HG02798 (cell line): Measurements from ENCODE around the gene SULT1A2.
"Not testable (repeated sequence)": the region's sequence is repeated elsewhere in the genome, so short reads cannot be mapped to it uniquely, and the experiment has no call there.

Source experiments
- ATAC-seq: cut with Tn5 transposase; IDR thresholded peaks from one replicate; pipeline ENCODE4 v1.9.1; 2021; ENCODE audit warnings: mild to moderate bottlenecking; ENCODE audit not compliant: unreplicated experiment, poor library complexity

Gene SULT1A2

DNA sequence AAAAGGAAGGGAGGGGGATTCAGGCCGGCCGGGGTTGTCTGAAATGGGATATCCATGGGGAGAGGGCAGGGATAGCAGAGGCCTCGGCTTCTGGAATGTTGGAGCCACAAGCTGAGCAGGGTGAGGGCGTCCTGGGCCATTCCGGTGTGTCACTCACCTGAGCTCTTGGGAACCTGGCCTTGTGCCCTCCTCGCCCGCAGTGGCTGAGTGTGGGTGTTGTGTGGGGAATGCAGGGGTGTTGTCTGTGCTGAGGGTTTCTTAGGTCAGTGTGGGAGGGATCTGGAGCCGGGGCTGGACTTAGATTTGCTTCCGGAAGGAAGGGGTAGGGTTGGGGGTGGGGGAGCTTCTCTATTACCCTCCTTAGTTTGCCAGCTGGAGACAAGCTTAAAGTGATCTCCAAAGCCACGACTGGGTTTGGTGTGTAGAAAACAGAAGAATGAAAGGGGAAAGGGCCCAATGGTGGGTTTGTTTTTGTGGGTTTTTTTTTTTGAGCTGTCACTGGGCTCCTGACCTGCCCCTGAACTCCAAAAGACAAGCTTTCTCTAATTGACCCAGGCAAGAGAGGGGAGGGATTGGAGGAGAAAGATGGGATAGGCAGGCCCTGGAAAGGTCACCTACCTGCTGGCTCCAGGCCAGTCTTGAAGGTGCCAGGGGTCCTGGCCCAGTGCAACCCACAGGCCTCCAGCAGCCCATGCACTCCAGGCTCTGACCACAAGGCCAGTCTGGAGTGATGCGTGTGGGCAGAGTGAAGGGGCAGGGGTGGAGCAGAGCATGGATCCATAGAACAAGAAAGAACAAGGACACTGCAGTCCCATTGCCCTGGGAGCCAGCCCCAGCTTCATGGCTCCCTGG is at the start of gene SULT1A2:
SULT1A2 (minus strand) TSS at position 211 of the 852 bp plus-strand sequence. CDS start 1,120 bp downstream, outside the sequence.
- ATAC-seq: no peak

DNA sequence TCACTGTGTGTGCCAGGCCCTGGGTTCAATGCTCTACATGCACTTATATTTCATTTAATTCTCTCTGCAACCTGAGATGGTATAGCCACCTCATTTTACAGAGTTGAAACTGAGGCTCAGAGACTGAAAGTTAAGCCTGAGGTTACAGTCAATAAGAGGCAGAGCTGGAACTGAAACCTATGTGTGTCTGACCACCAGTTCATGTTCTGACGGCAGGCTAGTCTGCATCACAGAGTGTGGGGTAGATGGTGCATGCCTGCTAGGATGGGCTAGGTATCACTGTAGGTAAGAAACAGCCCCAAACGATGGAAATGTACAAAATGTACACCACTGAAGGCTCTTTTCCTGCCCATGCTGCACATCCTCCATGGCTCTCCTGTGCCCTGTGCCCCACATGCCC is 43.1 kb upstream of the SULT1A2 start:
- ATAC-seq: not testable (repeated sequence)

DNA sequence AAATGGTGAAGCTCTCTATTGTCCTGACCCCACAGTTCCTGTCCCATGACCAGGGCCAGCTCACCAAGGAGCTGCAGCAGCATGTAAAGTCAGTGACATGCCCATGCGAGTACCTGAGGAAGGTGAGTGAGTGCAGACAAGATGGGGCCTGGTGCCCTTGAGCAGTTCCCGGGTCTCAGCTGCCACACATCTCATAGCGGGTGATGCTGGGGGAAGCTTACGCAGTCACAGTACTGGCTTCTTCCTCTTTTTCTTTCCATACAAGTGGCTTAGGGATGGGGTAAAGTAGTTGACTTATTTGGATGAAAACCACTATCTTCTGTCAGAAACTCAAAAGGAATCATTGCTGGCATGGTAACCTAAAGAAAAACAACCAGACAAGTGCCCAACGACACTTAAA is 41.5 kb upstream of the SULT1A2 start:
- not testable (repeated sequence) for ATAC-seq

DNA sequence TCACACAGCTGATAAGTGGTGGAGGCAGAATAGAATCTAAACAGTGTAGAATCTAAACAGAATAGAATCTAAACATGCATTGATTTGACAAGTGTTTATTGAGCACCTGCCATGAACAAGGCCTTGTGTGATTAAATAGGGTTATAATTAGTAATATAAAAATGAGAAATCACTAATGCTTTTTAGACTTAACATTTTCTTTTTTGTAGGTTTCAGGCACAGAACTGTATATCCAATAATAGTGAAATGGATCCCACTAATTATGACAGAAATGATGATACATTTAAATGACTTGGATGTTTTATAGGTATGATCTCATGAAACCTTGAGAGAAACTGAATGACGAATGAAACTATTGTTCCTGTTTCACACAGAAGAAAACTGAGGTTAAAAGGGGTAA is 40.9 kb upstream of the SULT1A2 start, which contains the start of gene NPIPB8:
NPIPB8 (plus strand) TSS at position 301 of the 400 bp plus-strand sequence. CDS start 296 bp downstream, outside the sequence.
- ATAC-seq: not testable (repeated sequence)

DNA sequence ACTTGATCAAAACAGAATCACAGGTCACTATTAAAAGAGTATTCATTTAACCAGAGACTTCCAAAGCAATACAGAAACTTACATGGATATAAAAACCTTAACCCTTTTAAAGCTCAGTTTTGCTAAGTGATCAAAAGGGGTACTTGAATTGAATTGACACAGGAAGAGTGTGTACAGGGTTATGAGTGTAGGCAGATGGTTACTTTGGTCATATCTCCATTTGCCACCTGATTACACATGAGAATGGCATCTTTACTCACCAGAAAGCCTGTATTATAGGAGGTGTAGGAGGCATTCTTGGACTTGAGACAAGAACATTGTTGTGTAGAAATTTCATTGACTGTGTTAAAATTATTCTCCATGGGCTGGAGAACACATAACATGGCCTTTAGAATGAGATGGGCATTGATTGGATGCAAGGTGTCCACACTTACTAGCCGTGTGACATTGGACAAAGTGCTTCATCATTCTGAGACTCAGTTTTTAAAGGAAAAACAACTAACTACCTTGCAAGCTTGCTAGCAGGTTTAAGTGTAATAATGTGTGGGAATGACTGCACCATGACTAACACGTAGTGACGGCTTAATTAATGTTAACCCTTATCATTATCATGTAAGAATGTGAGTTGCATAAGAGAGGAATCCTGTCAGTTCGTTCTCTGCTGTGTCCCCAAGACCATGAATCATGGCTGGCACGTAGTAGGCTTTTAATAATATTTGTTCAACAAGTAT is 39.4 kb upstream of the SULT1A2 start:
- not testable (repeated sequence) for ATAC-seq

DNA sequence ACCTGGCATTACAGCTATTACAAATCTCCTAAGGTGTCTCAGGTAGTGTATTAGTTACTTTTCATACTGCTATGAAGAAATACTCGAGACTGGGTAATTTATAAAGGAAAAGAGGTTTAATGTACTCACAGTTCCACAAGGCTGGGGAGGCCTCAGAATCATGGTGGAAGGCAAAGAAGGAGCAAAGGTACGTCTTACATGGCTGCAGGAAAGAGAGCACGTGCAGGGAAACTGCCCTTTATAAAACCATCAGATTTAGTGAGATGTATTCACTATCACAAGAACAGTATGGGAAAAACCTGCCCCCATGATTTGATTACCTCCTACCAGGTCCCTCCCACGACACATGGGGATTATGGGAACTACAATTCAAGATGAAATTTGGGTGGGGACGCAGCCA is 34.1 kb upstream of the SULT1A2 start:
- ATAC-seq: not testable (repeated sequence)

DNA sequence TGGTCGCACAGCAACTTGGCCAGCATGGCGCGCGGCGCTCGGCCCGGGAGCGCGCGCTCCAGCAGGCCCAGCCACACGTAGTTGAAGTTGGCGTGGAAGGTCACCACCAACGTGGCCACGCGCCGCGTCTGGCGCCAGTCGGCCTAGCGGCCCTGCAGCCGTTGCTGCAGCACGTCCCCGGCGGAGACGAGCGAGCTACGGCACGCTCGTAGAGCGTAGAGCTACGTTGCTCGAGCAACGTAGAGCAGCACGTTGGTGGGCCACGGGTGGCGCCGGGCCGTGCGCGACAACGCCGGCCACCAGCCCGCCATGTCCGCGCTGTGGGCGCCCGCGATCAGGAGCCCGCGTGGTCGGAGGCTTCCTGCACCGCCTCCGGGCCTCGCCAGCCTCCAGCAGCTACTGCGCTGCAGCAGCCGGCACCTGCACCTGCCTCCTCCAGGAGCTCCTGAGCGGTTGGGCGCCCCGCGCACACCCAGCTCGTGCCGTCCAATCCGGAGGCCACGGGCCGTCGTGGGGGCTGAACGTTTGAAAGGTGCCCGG is 26.4 kb upstream of the SULT1A2 start:
- no peak for ATAC-seq

DNA sequence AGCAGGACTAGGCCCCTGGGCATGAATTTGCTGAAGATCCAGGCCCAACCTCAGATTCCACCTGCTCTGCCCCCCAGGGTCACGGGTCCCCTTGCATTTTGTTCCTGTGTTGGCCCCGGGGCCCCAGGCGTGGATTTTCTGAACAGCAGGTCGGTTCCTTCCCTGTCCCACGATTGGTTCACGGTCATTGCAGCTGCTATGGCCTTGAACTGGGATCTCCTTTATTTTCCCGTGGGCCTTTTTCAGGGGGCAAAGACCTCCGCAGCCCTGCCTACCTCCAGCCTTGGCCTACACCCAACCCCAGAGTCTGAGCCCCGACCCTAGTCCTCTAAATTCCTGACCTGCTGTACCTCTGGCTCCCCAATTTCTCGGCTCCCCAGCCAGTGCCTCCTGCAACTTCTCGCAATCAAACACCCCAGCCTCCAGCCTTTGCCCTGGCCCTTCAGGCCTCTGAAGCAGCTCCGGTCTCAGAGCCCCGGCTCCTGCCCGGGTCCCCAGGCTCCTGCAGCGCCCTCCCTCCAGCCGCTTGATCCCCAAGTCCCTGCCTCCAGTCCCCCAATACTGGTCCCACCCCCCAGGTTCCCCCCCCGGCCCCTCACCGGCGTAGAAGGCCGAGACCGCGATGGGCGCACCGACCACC is 25.8 kb upstream of the SULT1A2 start:
- ATAC-seq: not testable (repeated sequence)

DNA sequence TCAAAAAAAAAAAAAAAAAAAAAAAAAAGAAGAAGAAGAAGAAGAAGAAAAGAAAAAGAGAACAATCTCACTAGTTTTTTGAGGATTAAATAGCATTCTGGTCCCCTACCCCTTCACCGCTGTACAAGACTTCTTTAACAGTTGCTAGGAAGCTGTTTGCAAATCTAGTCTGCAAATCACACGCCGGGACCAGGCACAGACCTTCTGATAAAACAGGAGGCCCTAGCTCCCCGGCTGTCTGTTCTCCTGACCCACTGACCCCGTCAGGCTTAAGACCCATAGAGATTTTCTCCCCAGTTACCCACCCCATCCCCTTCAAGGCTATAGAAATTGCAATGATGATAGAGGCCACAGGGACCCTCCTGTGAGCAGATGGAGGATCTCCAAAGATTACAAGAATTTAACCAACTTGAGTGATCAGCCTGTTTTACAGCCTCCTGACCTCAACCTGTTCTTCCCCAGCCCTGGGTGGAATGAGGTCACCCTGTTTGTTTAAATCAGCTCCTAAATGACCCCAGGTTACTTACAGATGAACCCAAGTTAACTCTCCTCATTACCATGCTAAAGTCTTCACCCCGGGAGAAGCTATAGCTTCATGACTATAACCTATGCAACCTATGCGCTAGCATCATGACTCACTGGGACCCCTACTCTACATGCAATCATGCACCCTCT is 24.8 kb upstream of the SULT1A2 start:
- no peak for ATAC-seq

DNA sequence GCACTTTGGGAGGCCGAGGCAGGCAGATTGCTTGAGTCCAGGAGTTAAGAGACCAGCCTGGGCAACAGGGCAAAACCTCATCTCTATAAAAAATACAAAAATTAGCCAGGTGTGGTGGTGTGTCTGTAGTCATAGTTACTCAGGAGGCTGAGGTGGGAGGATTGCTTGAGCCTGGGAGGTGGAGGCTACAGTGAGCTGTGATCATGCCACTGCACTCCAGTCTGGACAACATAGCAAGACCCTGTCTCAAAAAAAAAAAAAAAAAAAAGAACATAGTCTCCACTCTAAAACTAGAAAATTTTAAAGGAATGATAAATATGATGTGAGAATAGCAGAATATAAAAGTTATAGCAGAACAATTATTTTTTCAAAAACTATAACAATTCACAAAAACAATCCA is 23.5 kb upstream of the SULT1A2 start:
- ATAC-seq: not testable (repeated sequence)

DNA sequence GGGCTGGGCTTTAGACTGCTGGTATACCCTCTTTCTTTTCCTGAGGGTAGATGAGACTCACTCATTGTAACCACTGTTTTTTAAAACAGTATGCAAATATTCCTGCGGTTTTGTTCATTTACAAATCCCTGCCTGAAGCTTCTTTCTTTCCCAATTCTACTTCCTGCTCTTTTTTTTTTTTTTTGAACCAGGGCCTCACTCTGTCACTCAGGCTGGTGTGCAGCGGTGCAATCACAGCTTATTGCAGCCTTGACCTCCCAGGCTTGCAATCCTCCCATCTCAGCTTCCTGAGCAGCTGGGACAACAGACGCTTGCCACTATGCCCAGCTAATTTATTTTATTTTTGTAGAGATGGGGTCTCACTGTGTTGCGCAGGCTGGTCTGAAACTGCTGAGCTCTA is 21.0 kb upstream of the SULT1A2 start:
- ATAC-seq: no peak

DNA sequence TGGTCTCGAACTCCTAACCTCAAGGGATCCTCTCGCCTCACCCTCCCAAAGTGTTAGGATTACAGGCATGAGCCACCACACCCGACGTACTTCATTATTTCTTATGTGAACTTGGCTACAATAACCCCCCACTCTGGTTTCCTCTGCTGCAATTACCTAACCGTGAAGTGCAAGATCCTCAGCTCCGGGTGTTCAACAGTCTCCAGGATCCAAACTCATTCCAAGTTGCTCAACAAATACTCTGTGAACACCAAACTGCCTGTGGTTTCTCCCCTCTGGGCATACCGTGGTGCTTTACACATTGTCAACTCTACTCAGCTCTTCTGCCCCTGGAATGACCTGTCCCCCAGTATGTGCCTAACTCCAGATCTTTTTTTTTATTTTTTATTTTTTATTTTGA is 19.8 kb upstream of the SULT1A2 start:
- ATAC-seq: no peak

DNA sequence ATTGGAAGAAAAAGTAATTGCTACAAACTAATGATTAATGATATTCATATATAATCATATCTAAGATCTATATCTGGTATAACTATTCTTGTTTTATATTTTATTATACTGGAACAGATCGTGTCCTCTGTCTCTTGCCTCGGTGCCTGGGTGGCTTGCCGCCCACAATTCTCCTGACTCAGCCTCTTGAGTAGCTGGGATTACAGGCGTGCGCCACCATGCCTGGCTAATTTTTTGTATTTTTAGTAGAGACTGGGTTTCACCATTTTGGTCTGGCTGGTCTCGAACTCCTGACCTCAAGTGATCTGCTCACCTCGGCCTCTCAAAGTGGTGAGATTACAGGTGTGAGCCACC is 19.4 kb upstream of the SULT1A2 start:
- not testable (repeated sequence) for ATAC-seq

DNA sequence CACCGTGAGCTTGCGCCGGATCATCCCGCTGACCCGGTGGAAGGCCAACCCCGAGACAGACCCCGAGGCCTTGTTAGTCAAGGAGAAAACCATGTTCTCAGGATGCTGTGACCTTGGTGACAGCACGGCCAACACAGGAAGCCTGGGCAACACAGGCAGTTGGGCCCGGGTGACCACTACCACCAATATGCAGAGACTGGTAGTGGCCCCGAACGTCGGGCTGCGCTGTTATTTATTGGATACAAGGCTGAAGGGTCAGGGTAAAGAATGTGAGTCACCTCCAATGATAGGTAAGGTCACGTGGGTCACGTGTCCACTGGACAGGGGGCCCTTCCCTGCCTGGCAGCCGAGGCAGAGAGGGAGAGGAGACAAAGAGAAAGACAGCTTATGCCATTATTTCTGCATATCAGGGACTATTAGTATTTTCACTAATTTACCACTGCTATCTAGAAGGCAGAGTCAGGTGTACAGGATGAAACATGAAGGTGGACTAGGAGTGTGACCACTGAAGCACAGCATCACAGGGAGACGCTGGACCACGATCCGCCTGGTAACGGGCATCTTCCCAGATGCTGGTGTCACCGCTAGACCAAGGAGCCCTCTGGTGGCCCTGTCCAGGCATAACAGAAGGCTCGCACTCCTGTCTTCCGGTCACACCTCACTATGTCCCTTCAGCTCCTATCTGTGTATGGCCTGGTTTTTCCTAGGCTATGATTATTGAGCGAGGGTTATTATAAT is 18.8 kb upstream of the SULT1A2 start:
- not testable (repeated sequence) for ATAC-seq

DNA sequence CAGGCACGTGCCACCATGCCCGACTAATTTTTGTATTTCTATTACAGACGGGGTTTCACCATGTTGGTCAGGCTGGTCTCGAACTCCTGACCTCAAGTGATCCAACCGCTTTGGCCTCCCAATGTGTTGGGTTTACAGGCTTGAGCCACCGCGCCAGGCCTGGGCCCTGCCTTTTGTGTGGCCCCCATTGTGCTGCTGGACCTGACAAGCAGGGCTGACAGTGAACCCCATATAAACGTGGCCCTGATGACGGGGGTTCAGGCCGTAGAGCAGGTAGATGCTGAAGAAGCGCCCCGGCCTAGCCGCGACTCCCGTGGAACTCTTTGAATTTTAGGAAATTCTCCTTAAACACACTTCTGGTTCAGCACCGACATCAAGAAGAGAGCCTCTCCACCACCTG is 17.7 kb upstream of the SULT1A2 start:
- ATAC-seq: not testable (repeated sequence)

DNA sequence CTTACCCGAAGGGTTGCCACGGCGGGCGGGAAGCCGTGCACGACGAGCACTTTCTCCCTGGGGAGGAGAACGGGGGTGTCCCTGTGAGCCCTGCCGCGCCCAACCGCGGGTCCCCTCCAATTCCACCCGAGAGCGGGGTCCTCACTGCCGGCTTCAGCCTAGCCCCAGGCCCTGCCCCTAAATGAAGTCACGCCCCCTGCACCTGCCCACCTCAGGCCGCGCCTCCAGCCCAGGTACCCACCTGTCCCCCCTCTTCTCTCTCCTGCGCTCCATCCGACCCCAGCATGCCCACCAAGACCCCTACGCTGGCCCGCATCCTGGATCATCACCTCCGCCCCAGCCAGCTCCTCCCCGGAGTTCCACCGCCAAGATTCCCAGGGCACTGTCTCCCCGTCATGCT is 17.1 kb upstream of the SULT1A2 start:
- not testable (repeated sequence) for ATAC-seq

DNA sequence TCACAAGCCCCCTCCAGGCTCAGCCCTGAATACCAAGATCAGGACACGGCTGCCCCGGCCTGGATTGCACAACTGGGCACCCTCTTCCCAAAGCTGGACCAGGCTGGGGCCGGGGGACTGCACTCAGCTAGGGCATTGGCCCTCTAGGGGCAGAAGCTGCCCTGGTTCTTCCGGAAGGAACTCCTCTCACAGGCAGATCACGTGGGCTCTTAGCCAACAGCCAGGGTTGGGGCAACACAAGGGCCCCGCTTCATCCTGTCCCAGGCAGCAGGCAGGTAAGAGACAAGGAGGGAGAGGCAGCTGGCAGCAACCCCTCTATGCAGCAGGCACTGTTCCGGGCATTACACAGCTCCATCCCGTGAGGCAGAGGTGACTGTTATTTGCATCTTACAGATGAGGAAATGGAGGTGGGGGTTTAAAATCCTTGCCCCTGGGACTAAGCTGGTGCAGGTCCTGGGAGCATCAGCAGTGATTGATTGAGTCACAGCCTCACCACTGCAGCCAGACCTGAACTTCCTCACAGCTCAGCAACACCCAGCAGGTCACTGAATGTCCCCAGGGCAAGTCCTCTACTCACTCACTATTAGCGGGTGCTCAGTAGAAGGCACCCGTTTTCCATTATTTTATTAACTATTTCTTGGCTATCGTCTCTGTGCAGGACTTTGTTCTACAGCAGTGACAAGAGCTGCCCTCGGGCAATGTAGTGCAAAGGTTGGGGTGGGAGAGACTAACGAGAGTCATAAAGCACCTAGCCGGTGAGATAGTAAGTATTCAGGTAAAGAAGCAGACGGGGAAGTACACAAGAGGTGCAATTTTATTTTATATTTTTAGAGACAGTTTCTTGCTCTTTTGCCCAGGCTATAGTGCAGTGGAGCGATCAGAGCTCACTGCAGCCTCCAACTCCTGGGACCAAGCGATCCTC is 15.8 kb upstream of the SULT1A2 start:
- ATAC-seq: peak; percentile 50

DNA sequence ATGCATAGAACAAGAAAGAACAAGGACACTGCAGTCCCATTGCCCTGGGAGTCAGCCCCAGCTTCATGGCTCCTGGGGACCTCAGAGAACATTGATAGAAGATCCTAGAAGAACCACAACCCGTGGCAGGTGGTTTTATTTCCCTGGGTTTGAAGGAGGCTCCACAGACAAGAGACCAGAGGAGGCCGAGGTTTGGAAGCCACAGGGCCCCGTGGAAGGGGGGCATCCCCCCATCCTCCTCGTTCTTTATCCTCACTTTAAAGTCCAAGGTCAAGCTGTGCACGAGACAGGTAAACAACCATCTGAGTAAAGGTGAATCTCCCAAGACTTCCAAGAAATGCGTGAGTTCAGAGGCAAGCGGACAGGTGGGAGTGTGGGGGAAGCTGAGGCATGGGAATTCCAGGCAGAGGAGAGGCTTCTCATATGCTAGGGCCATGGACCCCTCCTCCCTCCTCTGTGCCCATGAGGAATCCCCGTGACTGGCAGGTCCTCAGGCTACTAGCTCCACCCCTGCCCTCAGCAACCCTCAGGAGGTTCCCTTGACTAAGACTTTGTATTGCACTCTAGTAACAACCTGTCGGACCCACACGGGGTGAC is 13.8 kb upstream of the SULT1A2 start:
- no peak for ATAC-seq
